ENCODE results near the gene FANK1. TPM values are rescaled to one million over a fixed set of nuclear protein-coding genes. Genes with fewer than 3 reads are reported as not detected.
"Not testable (repeated sequence)": the region's sequence is repeated elsewhere in the genome, so short reads cannot be mapped to it uniquely, and the experiment has no call there.

FANK1 gene
- total RNA-seq, 2 donors from 2014 or later: 0.60 to 4.5 TPM

- ATAC-seq: no peak
- Mint-ChIP-seq H3K4me1 (peaks cover 13% of the 10 kb centered on the region), H3K27me3 (no peaks in the 10 kb centered on the region), H3K4me3 (no peak overlapping the region), H3K36me3 (ENCODE audit: low read depth) (peaks cover 2% of the 10 kb centered on the region), H3K27ac (peak overlapping the region; percentile 94)
- H3K9me3 ChIP-seq (ENCODE audit: control insufficient read depth, low read length, poor library complexity, severe bottlenecking): no peaks in the 10 kb centered on the region
- no peak for DNase-seq
These were observed 146.5 kb downstream of the FANK1 start for GRCh38 chr10:126042906-126043305.

DNA sequence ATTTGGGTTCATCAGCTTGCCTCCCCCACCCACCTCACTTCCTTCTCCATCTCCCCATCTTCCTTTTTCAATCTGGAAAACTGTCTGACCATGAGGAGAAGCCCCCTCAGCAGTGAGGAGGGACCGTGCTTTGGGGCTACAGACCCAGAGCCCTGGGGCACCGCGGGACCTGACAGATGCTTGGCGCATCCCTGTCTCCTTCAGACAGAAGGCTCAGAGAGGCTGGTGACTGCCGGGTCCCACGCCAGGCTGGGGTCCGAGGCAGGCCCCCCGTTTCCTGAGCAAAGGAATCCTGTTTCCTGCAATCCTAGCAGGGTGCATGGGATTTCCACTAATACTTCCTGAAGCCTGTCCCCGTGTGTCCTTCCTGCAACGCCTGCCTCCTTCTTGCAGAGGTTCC is 147.0 kb downstream of the FANK1 start:
- ATAC-seq (no peak), DNase-seq (no peak)
- Mint-ChIP-seq H3K4me3 (no peak overlapping the region), H3K27me3 (no peaks in the 10 kb centered on the region), H3K36me3 (ENCODE audit: low read depth) (peaks cover 2% of the 10 kb centered on the region), H3K27ac (peak overlapping the region; percentile 94), H3K4me1 (peaks cover 13% of the 10 kb centered on the region)
- no peaks in the 10 kb centered on the region for H3K9me3 ChIP-seq (ENCODE audit: control insufficient read depth, low read length, poor library complexity, severe bottlenecking)

DNA sequence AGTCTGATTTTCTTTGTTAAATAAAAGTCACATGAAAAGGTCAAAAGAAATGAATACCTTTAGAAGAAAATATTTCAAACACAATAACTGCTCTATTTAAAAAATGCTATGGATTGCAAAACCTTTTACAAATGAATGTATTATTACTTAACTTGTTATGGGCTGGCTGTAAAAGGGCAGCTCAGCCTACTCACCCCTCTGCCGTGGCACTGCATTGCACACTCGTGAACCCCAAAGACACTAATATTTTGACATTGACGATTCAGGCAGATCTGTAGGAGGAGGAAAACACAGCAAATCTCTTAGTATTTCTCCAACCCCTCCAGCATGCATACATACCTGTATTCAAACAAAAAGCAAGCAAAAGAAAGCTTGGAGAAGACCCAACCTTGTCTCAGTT is 149.5 kb downstream of the FANK1 start:
- peaks cover 12% of the 10 kb centered on the region for H3K4me1 Mint-ChIP-seq
- H3K27ac Mint-ChIP-seq: no peak overlapping the region
- H3K27me3 Mint-ChIP-seq: no peaks in the 10 kb centered on the region
- no peak overlapping the region for H3K4me3 Mint-ChIP-seq
- H3K36me3 Mint-ChIP-seq (ENCODE audit: low read depth): peaks cover 2% of the 10 kb centered on the region
- no peak for ATAC-seq
- no peak for DNase-seq
- no peaks in the 10 kb centered on the region for H3K9me3 ChIP-seq (ENCODE audit: control insufficient read depth, low read length, poor library complexity, severe bottlenecking)

- peaks cover 8% of the 10 kb centered on the region for H3K4me1 Mint-ChIP-seq
- H3K27ac Mint-ChIP-seq: no peak overlapping the region
- no peak for ATAC-seq
- no peaks in the 10 kb centered on the region for H3K36me3 Mint-ChIP-seq (ENCODE audit: low read depth)
- H3K4me3 Mint-ChIP-seq: no peak overlapping the region
- no peak for DNase-seq
- H3K9me3 ChIP-seq (ENCODE audit: control insufficient read depth, low read length, poor library complexity, severe bottlenecking): no peaks in the 10 kb centered on the region
- H3K27me3 Mint-ChIP-seq: no peaks in the 10 kb centered on the region
These were observed 150.5 kb downstream of the FANK1 start for GRCh38 chr10:126046831-126047230.

DNA sequence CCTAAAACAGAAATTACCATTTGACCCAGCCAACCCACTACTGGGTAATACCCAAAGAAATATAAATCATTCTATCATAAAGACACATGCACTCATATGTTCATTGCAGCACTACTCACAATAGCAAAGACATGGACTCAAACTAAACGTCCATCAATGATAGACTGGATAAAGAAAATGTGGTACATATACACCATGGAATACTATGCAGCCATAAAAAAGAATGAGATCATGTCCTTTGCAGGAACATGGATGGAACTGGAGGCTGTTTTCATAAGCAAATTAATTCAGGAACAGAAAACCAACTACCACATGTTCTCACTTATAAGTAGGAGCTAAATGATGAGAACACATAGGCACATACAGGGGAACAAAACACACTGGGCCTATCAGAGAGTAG is 151.4 kb downstream of the FANK1 start:
- not testable (repeated sequence) for DNase-seq; H3K4me1 Mint-ChIP-seq; H3K27ac Mint-ChIP-seq; H3K4me3 Mint-ChIP-seq; H3K27me3 Mint-ChIP-seq; H3K36me3 Mint-ChIP-seq (ENCODE audit: low read depth); H3K9me3 ChIP-seq (ENCODE audit: control insufficient read depth, low read length, poor library complexity, severe bottlenecking); ATAC-seq

- Mint-ChIP-seq H3K36me3 (ENCODE audit: low read depth) (no peaks in the 10 kb centered on the region), H3K4me1 (no peaks in the 10 kb centered on the region), H3K4me3 (no peak overlapping the region), H3K27me3 (no peaks in the 10 kb centered on the region), H3K27ac (no peak overlapping the region)
- ATAC-seq (no peak), DNase-seq (no peak)
- H3K9me3 ChIP-seq (ENCODE audit: control insufficient read depth, low read length, poor library complexity, severe bottlenecking): no peaks in the 10 kb centered on the region
These were observed 153.7 kb downstream of the FANK1 start for GRCh38 chr10:126049759-126050700.

- H3K4me1 Mint-ChIP-seq: no peaks in the 10 kb centered on the region
- H3K9me3 ChIP-seq (ENCODE audit: control insufficient read depth, low read length, poor library complexity, severe bottlenecking): no peaks in the 10 kb centered on the region
- no peak overlapping the region for H3K27ac Mint-ChIP-seq
These were observed 155.8 kb downstream of the FANK1 start for GRCh38 chr10:126052171-126052570.

GRCh38 chr10:126054191-126054590 is 157.8 kb downstream of the FANK1 start:
- Mint-ChIP-seq H3K4me3 (no peak overlapping the region), H3K36me3 (ENCODE audit: low read depth) (no peaks in the 10 kb centered on the region), H3K4me1 (no peaks in the 10 kb centered on the region)

More at GRCh38 chr10:126052171-126052570, 155.8 kb downstream of the FANK1 start:
- no peaks in the 10 kb centered on the region for H3K27me3 Mint-ChIP-seq
- ATAC-seq (no peak), DNase-seq (no peak)
- H3K4me3 Mint-ChIP-seq: no peak overlapping the region
- no peaks in the 10 kb centered on the region for H3K36me3 Mint-ChIP-seq (ENCODE audit: low read depth)

GRCh38 chr10:126057494-126057893 is 161.1 kb downstream of the FANK1 start:
- ATAC-seq (no peak), DNase-seq (no peak)
- peaks cover 5% of the 10 kb centered on the region for H3K27me3 Mint-ChIP-seq
- H3K9me3 ChIP-seq (ENCODE audit: control insufficient read depth, low read length, poor library complexity, severe bottlenecking): no peaks in the 10 kb centered on the region
- no peak overlapping the region for H3K27ac Mint-ChIP-seq
- H3K36me3 Mint-ChIP-seq (ENCODE audit: low read depth): no peaks in the 10 kb centered on the region
- no peaks in the 10 kb centered on the region for H3K4me1 Mint-ChIP-seq
- no peak overlapping the region for H3K4me3 Mint-ChIP-seq

More at GRCh38 chr10:126054191-126054590, 157.8 kb downstream of the FANK1 start:
- Mint-ChIP-seq H3K27ac (no peak overlapping the region), H3K27me3 (no peaks in the 10 kb centered on the region)
- ATAC-seq: no peak
- no peaks in the 10 kb centered on the region for H3K9me3 ChIP-seq (ENCODE audit: control insufficient read depth, low read length, poor library complexity, severe bottlenecking)
- no peak for DNase-seq

DNA sequence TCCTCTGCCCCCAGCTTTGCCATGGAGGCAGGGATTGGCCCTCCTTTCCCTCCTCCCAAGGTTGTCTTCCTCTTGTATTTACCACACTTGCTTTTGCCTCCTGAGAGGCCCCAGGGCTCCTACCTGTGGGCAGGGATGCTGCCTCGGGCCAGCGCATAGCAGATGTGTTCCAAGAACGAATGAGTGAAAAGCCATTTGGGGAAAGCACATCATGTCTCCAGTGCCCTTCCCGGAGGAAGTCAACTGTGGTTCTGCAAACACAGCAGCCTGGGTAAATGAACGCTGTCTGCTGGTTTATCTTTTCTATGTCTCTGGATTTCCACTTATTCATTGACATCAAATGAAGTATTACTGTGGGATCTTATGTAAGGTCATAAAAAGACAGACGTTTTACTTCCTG is 161.7 kb downstream of the FANK1 start:
- ATAC-seq (no peak), DNase-seq (no peak)
- Mint-ChIP-seq H3K4me1 (no peaks in the 10 kb centered on the region), H3K4me3 (no peak overlapping the region), H3K36me3 (ENCODE audit: low read depth) (no peaks in the 10 kb centered on the region), H3K27ac (no peak overlapping the region), H3K27me3 (peaks cover 5% of the 10 kb centered on the region)
- no peaks in the 10 kb centered on the region for H3K9me3 ChIP-seq (ENCODE audit: control insufficient read depth, low read length, poor library complexity, severe bottlenecking)

GRCh38 chr10:126058507-126058906 is 162.1 kb downstream of the FANK1 start:
- ATAC-seq (no peak), DNase-seq (no peak)
- Mint-ChIP-seq H3K36me3 (ENCODE audit: low read depth) (no peaks in the 10 kb centered on the region), H3K4me1 (no peaks in the 10 kb centered on the region), H3K27ac (no peak overlapping the region), H3K27me3 (peaks cover 5% of the 10 kb centered on the region), H3K4me3 (no peak overlapping the region)
- no peaks in the 10 kb centered on the region for H3K9me3 ChIP-seq (ENCODE audit: control insufficient read depth, low read length, poor library complexity, severe bottlenecking)
